ENCODE results near the gene PCYT1B. TPM values are rescaled to one million over a fixed set of nuclear protein-coding genes. Genes with fewer than 3 reads are reported as not detected.
"Not testable (repeated sequence)": the region's sequence is repeated elsewhere in the genome, so short reads cannot be mapped to it uniquely, and the experiment has no call there.

PCYT1B gene
- total RNA-seq, 1 donor from 2014 or later: 0.27 TPM

DNA sequence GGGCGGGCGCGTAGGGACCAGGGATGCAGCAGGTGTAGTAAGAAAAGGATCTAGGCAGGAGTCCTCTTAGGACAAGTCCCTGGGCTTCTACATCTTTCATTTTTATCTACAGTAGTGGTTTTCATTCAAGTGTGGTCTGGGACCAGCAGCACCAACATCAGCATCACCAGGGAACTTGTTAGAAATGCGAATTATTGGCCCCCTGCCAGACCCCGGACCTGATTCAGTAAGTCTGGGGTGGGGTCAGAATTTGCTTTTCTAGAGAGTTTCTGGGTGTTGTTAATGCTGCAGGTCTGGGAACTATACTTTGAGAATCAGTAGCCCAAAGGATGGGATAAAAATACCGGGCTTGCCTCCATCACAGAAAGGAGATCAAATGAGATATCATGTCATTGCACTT is 1.3 kb upstream of the PCYT1B start:
- intact Hi-C loops (cut with DNase I): no loop called here
- no peak for DNase-seq (ENCODE audit: low spot score)

DNA sequence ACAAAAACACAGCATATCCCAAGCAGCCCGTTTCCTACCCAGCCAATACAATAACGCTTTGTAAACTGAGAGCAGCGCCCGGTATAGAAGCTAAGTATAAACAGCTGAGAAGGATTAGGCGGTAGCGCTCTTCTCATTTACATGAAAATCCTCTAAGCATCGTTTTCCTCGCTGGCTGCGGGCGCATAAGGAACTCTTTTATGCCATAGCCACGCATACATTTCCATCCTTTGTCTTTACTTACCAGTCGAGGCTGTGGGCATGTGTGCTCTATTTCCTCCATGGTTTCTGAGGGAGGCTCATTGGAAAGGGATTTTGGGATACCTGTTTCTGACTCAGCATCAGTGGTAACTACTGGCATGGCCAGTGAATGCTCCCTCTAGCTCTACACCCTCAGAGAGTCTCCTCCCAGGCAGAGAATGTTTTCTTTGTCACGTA is 383 bp downstream of the PCYT1B start:
- intact Hi-C loops (cut with DNase I): no loop called here
- no peak for DNase-seq (ENCODE audit: low spot score)

DNA sequence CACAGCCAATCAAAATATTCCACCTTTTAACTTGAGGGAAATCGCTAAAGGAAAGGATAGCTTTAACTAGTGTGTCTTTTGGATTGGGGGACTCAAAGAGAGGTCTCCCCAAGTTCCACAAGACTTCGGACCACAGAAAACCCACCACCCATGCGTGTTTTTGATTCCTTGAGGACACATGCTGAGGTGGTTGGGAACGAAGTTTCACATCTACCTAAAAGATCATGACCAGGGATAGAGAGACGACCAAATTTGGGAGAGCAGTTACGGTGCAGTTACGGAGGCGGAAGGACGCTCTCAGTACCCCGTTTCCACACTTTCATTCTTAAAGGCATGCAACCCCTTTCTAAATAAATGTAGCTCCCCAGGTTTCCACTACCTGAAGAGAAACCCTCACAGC is 1.1 kb downstream of the PCYT1B start:
- DNase-seq (ENCODE audit: low spot score): no peak
- intact Hi-C loops (cut with DNase I): no loop called here

DNA sequence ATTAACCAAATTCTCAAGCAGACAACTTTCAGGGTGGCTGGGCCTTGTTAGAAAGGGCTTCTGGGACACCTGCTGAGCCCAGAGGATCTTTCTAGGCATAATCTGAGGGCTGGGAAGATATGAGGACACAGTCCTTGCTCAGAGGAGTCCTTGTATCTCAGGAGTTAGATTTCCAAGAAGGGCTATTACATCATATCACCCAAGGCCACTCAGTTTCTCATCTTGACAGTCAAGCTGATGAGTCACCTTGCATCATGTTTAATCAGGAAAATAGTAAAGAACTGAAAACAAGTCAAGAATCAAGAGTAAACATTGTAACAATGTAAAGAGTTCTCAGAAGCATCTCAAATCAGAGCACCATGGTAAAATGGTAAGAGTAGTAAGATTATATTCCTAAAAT is 4.0 kb downstream of the PCYT1B start:
- intact Hi-C loops (cut with DNase I): no loop called here
- DNase-seq (ENCODE audit: low spot score): no peak

DNA sequence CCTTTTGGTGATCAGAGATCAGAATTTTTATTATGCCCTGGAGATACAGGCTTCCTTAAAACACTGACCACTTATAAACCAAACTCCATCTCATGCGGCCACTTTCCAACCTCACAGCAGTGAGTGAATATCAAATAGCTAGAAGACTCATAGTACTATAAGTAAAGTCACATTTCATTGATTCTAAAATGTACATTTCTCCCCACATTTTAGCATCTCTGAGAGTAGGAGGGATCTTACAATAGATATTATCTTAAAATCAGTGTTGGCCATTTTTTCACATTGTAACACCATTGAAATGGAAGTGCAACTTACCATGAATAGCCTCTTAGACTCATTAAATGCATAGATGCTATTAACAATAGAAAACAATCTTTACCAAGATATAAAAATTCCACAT is 17.4 kb downstream of the PCYT1B start:
- intact Hi-C loops (cut with DNase I): no loop called here
- no peak for DNase-seq (ENCODE audit: low spot score)

DNA sequence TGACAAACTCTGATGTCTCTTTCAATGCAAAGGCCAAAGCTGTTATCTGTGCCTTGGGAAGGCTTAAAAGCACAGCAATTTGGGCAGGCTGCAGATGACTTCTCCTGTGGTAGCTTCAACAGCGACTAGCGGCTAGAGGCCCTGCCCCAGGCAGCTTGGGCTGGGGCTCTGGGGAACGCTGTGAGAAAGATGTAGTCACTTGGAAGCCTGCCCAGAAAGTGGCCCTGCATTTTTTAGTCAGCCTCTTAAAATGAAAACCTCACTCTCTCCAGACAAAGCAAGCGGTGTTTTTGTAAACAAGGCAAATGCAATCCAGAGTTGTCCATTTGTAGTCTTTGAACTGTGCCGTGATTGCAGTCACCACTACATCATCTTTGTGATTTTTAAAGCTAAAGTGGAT is 27.5 kb downstream of the PCYT1B start:
- DNase-seq (ENCODE audit: low spot score): no peak
- intact Hi-C loops (cut with DNase I): no loop called here

DNA sequence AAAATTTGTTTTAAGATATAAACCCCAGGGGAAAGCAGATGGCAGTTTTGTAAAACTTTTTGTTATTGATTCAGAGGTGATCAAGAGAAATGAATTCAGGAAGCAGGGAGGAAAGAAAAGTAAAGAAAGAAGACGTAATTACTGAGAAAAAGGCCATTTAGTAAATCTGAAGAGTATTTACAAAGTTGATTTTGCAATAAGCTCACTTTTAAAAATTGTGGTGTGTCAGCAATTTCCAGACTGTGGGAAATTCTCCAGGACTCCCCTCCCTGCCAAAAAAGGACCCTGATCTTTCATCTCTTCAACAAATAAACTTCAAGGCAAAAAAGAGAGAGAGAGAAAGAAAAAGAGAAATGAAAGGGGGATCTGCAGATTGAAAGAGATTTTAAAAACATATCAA is 36.6 kb downstream of the PCYT1B start:
- intact Hi-C loops (cut with DNase I): no loop called here
- no peak for DNase-seq (ENCODE audit: low spot score)

DNA sequence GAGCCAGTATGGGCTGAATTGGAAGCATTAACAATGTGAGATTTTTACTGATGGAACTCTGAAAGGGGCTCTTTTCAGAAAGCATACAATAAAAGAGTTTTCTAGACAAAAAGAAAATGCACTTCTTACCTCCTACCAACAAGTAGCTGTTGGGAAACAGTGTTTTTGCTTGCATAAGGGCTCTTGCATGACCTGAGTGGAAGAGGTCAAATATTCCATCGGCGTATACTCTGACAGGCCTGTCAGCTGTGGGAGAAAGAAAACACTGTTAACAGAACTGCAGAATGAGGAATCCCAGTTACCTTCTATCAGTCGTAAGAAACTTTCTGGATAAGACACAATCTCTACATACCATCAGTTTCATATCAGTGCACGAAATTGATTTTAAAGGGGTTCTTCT is 39.5 kb downstream of the PCYT1B start:
- DNase-seq (ENCODE audit: low spot score): no peak
- intact Hi-C loops (cut with DNase I): no loop called here

DNA sequence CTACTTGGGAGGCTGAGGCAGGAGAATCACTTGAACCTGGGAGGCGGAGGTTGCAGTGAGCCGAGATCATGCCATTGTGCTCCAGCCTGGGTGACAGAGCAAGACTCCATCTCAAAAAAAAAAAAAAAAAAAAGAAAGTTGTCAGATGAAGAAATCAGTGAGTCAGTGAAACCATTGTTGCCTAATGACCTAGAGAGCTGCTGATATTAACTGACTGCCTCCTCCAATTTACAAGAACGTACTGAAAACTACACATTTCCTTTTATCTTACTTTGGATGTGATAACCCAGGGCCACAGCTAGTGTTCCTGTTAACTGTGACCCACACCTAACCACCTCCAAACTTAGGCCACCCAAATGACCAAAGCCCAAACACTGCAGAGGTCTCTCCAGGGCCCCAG is 41.2 kb downstream of the PCYT1B start:
- DNase-seq (ENCODE audit: low spot score); intact Hi-C loops (cut with DNase I): not testable (repeated sequence)

DNA sequence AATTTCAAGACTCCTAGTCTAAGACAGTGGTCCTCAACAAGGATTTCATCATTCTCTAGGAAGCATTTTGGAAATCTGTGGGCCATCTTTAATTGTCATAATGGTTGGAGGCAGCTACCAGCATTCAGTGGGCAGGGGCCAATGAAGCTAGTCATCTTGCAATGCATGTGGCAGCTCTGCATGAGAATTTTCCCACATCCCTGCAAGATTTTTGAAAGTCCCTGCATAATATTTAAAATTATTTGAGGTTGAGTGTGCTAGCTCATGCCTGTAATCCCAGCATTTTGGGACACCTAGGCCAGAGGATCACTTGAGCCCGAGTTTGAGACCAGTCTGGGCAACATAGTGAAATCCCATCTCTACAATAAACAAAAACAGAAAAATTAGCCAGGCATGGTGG is 44.0 kb downstream of the PCYT1B start:
- no peak for DNase-seq (ENCODE audit: low spot score)
- intact Hi-C loops (cut with DNase I): no loop called here

DNA sequence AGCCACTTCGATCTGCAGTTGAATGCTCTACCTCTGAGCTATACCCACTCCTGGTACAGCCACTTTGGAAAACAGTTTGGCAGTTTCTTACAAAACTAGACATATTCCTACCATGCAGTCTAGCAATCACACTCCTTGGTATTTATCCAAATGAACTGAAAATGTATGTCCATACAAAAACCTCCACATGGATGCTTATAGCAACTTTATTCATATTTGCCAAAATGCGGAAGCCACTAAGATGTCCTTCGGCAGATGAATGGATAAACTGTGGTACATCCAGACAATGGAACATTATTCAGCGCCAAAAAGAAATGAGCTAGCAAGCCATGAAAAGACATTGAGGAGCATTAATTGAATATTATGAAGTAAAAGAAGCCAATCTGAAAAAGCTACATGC is 45.3 kb downstream of the PCYT1B start:
- no peak for DNase-seq (ENCODE audit: low spot score)
- intact Hi-C loops (cut with DNase I): no loop called here

DNA sequence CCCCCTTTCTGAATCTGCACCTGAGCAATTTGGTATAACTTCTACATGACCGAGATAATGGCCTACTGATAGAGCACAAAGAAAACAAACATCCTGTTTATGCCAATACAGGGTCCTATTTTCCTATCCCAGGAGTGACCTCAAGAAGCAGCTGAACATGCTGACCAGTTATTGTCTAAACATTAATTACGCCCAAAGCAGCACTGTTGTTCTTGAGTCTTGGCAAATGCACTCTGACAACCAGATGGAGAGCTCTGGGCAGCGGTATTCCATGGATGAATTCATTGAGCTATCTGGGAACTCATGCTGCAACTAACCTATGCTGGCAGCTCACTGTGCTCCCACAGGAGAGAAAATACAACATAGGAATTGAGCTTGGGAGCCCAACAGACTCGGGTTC is 52.6 kb downstream of the PCYT1B start:
- intact Hi-C loops (cut with DNase I): no loop called here
- DNase-seq (ENCODE audit: low spot score): no peak

DNA sequence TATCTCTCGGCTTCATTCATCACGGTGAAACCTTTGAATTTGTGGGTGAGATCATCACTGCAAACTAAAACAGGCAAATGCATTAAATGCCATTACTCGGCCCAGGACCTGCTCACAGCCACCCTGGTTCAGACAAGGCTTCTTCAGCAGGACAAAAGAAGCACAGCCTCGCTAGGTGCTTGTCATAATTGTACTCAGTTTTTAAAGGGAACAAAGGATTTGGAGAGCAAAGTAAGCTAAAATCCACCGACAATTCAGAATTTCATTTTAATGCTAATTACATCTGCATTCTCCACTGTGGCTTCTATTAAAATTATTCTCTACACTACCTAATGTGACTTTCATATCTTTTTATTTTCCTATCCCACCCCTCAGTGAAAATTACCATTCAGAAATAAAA is 57.0 kb downstream of the PCYT1B start:
- intact Hi-C loops (cut with DNase I): no loop called here
- no peak for DNase-seq (ENCODE audit: low spot score)

DNA sequence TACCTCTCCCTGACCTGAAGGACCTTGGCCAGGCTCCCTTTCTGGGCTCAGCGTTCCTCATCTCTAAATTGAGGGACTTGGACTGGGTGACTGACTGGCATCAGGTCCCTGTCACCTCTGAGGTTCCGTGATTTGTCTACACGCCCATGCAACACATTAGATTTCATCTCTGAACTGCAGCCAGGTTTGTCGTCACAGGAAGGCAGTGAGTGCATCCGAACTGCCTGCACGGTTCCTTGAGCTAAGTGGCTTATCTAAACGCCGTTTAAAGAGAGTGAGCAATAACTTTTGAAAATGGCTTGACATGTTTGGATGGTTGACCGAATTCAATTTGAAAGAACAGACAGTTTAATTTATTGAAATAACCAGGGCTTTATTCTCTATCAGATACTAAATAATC is 70.1 kb downstream of the PCYT1B start:
- intact Hi-C loops (cut with DNase I): no loop called here

DNA sequence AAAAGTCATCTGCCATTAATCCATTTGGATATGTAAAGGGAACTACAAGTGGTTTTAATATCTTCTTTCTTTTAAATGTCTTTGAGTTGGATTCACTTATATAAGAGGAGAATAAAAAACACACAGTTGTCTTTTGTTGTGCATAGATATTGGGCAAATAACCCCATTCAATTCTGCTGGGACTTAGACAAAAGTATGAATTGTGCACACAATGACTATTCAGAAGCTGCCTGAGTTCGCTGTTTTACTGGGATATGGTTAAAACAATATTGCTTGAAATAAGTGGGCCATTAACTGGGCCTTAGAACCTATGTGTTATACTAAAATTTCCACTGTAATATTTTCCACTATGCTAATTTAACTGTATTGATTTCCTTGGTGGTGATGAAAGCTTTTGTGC is 71.7 kb downstream of the PCYT1B start:
- no peak for DNase-seq (ENCODE audit: low spot score)
- intact Hi-C loops (cut with DNase I): no loop called here

More for the DNA sequence above, 70.1 kb downstream of the PCYT1B start:
- DNase-seq (ENCODE audit: low spot score): no peak

DNA sequence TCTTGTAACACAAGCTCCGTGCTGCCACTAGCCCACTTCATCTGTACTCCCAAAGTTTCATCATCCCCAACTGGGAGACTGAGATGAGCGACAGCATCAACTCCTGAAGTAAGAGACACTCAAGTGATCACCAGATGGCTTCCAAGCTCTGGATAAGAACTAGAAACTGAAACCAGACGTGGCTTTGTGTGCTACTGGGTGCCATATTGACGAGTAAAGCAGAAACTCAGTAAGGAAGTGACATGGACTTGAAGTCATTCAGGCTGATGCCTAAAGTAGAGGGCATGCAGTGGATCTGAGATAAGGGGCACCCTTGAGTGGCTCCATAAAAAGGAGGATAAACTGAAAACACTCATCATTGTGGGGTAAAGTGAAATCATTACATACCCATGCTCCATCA is 72.4 kb downstream of the PCYT1B start:
- no peak for DNase-seq (ENCODE audit: low spot score)
- intact Hi-C loops (cut with DNase I): no loop called here

DNA sequence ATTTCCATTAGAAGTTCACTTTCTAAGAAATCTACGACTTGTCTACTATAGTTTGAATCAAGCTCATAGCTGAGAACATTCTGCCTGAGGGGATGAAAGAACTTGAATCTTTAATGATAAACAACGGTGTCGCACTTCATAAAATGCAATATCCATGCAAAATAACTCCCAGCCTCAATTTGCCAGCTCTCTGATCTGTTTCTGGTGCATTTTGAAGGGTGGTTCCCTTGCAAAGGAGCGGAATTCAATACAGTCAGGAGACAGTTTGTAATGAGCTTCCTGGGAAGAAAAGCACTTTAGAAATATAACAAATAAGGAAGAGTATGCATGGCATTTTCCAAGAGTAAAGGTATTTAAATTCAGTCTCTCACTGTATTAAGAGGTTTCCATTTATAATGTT is 80.0 kb downstream of the PCYT1B start:
- intact Hi-C loops (cut with DNase I): no loop called here

DNA sequence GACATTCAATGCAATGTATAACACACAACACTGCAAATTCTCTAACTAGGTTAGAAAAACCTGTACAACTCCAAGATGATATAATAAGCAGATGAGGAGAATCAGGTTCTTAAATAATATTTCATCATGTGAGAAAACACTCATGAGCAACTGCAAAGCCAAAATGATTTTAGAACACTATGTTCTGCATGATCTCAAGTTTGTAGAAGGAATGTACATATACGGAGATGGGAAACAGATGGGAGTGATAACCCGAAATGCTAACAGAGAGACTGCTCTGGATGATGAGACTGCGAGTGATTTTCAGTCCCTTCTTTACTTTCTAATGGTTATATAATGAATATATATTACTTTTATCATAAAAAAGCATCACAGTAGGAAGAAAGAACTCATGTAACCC is 80.9 kb downstream of the PCYT1B start:
- intact Hi-C loops (cut with DNase I): no loop called here
- DNase-seq (ENCODE audit: low spot score): no peak

More for the DNA sequence above, 80.0 kb downstream of the PCYT1B start:
- DNase-seq (ENCODE audit: low spot score): no peak

DNA sequence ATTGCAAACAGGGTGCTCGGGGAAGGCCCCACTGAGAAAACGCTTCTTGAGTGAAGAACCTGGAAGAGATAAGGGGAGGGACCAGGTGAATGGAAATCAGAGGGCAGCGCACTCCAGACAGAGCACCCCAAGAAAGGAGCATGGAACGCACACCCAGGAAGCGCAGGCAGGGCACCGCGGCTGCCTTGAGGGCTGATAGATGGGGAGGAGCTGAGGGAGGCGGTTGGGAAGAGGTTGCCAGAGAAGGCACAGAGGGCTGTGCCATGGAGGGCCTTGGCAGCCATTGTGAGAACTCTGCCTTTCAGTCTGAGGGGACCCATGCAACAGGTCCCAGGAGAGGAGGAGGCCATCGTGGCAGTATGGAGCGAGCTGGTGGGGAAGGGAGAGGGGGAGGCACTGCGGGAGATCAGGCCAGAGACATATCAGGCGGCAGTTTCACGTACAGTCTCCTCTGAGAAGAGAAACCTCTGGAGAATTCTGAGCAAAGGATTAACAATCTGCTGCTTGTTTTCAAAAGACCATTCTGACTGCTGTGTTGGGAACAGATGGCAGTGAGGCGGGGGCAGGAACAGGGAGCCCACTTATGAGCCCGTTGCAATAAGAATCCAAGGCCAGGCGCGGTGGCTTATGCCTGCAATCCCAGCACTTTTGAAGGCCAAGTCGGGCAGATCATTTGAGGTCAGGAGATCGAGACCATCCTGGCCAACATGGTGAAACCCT is 83.7 kb downstream of the PCYT1B start:
- DNase-seq (ENCODE audit: low spot score): no peak
- intact Hi-C loops (cut with DNase I): no loop called here

DNA sequence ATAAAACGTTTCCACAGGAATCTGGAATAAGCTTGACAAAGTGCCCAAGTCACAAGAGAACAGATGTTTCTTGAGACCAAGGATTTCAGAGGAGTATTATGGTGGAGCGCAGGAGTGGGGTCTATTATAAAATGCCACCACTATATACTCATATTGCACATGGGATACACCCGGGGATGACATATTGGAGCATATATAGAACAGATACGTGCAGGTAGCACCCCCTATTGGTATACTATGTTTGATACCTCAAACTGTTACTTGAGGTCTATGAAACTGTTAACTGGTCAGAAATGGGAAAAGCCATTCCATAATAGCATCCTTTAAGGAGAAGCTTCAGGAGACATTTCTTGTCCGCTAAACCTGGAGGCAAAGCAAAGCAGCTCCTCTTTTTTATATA is 86.0 kb downstream of the PCYT1B start:
- intact Hi-C loops (cut with DNase I): no loop called here

DNA sequence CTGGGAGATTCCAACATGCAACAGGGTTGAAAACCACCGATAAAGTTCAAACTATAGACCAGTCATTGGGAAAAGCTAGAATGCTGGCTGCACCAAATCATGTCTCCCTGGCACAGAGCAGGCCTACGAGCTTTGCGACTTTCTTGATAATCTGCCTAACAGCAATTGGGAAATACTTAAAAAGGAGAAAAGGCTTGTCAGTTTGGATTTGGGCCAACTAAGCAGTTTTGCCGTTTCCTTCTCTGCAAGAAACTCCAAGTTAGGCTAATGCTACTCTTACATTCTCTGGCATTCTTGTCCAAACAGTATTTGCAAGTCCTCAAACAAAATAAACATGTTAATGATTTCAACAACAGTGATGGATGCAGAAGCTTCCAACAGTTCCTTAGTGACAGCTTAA is 94.1 kb downstream of the PCYT1B start:
- intact Hi-C loops (cut with DNase I): no loop called here
- DNase-seq (ENCODE audit: low spot score): no peak

More for the DNA sequence above, 86.0 kb downstream of the PCYT1B start:
- DNase-seq (ENCODE audit: low spot score): no peak

DNA sequence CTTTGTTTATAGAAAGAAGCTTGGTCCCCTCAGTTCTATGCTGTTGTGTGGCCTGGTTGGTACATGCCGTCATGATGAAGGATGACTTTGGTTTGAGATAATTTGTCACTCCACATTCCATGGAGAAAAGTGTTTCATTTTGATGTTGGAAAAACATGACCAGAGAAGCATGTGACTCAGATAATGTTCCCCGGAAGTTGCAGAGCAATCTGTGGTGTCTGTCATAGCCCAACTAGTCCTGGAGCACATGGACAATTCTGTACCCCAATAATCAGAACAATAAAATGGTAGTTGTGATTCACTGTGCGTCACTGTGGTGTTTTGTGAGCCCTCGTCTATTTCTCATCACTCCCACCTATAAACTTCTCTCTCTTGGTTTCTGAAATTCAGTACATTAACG is 97.0 kb downstream of the PCYT1B start:
- no peak for DNase-seq (ENCODE audit: low spot score)
- intact Hi-C loops (cut with DNase I): no loop called here
